ENCODE measurements around the gene SMARCC1. TPM values are rescaled to one million over a fixed set of nuclear protein-coding genes. Genes with fewer than 3 reads are reported as not detected.

The SMARCC1 gene
- total RNA-seq, 6 donors from 2014 or later: 33.1 to 58.2 (median 49.4) TPM

DNA sequence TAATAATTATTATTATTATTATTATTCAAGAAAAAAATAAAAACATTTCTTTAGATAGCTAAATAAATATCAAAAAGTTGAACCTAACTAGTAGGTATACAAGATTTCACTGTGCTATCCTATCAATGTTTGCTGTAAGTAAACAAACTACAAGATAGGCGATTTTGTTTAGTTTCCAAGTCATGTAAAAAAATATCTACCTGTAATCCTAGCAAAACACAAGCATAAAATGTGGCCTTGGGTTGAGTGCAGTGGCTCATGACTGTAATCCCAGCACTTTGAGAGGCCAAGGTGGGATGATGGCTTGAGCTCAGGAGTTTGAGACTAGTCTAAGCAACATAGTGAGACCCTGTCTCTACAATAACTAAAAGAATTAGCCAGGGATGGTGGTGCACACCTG lies 131.4 kb downstream of the SMARCC1 start:
- no peak for DNase-seq
- Histone ChIP-seq H3K36me3 (peaks cover 0 to 9% (median 2%) of the 10 kb centered on the region in 4 donors), H3K27me3 (no peaks in the 10 kb centered on the region), H3K4me3 (no peak overlapping the region), H3K27ac (no peak overlapping the region), H3K9me3 (no peaks in the 10 kb centered on the region), H3K4me1 (peaks cover 0 to 12% (median 0%) of the 10 kb centered on the region in 4 donors)
- WGBS, 2 donors: 66 to 75% methylated on average over 1 of the region's 1 CpG
- ATAC-seq (ENCODE audit: low FRiP score in 2 of 2): no peak
- TF ChIP-seq POLR2AphosphoS5 (IDR thresholded peaks at IDR 0.05): no peak
- no peak for TF ChIP-seq POLR2A (IDR thresholded peaks at IDR 0.05)
- TF ChIP-seq, protein P1, sequence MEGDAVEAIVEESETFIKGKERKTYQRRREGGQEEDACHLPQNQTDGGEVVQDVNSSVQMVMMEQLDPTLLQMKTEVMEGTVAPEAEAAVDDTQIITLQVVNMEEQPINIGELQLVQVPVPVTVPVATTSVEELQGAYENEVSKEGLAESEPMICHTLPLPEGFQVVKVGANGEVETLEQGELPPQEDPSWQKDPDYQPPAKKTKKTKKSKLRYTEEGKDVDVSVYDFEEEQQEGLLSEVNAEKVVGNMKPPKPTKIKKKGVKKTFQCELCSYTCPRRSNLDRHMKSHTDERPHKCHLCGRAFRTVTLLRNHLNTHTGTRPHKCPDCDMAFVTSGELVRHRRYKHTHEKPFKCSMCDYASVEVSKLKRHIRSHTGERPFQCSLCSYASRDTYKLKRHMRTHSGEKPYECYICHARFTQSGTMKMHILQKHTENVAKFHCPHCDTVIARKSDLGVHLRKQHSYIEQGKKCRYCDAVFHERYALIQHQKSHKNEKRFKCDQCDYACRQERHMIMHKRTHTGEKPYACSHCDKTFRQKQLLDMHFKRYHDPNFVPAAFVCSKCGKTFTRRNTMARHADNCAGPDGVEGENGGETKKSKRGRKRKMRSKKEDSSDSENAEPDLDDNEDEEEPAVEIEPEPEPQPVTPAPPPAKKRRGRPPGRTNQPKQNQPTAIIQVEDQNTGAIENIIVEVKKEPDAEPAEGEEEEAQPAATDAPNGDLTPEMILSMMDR (IDR thresholded peaks at IDR 0.05): no peak
- TF ChIP-seq EP300 (IDR thresholded peaks at IDR 0.05): no peak

DNA sequence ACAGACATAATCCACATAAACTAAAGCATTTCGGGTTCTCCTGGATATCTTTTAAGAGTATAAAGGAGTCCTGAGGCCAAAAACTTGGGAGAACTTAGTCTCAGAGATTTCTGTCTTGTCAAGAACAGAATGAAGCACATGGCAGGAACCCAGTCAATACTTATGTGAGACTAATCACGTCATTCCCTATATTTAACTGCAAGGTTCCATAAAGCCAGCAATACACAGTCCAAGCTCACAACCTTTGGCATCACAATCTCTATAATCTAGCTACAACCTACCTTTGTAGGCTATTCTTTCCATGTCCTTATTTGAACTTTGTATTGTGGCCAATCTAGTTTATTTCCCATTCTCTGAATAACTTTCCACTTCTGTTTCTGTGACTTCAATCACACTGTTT lies 134.1 kb downstream of the SMARCC1 start:
- Histone ChIP-seq H3K36me3 (peaks cover 0 to 11% (median 4%) of the 10 kb centered on the region in 4 donors), H3K27ac (no peak overlapping the region), H3K4me3 (no peak overlapping the region), H3K4me1 (peaks cover 0 to 12% (median 0%) of the 10 kb centered on the region in 4 donors), H3K9me3 (no peaks in the 10 kb centered on the region), H3K27me3 (no peaks in the 10 kb centered on the region)
- TF ChIP-seq, protein P1 (IDR thresholded peaks at IDR 0.05): no peak
- TF ChIP-seq POLR2A (IDR thresholded peaks at IDR 0.05): no peak
- TF ChIP-seq POLR2AphosphoS5 (IDR thresholded peaks at IDR 0.05): no peak
- no peak for TF ChIP-seq EP300 (IDR thresholded peaks at IDR 0.05)
- DNase-seq: no peak
- no peak for ATAC-seq (ENCODE audit: low FRiP score in 2 of 2)
- WGBS, 2 donors: 71 to 84% methylated on average over 2 of the region's 2 CpGs

DNA sequence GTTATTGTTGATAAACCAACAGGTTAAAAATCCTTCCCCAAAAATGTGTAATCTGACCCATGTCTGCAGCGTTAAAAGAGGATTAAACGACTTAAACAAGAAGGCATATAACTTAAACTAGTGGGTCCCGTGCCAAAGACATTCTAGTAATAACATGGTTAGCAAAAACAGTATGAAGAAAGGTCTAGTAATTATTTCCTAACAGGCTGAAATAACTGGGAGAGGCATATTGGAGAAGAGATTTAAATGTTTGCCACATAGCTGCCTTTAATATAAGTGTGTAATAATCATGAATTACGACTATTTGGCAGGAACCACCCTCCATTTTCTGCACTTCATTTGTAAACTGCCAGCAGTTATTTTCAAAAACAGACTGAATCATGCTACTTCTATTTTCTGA lies 135.3 kb downstream of the SMARCC1 start:
- no peak for ATAC-seq (ENCODE audit: low FRiP score in 2 of 2)
- Histone ChIP-seq H3K27ac (no peak overlapping the region), H3K4me3 (no peak overlapping the region), H3K4me1 (peaks cover 0 to 12% (median 0%) of the 10 kb centered on the region in 4 donors), H3K27me3 (no peaks in the 10 kb centered on the region), H3K36me3 (peaks cover 0 to 19% (median 6%) of the 10 kb centered on the region in 4 donors), H3K9me3 (no peaks in the 10 kb centered on the region)
- no peak for TF ChIP-seq EP300 (IDR thresholded peaks at IDR 0.05)
- TF ChIP-seq, protein P1 (IDR thresholded peaks at IDR 0.05): no peak
- TF ChIP-seq POLR2A (IDR thresholded peaks at IDR 0.05): no peak
- TF ChIP-seq POLR2AphosphoS5 (IDR thresholded peaks at IDR 0.05): no peak
- no peak for DNase-seq
- WGBS, 2 donors: 53 to 65% methylated on average over 4 of the region's 4 CpGs

DNA sequence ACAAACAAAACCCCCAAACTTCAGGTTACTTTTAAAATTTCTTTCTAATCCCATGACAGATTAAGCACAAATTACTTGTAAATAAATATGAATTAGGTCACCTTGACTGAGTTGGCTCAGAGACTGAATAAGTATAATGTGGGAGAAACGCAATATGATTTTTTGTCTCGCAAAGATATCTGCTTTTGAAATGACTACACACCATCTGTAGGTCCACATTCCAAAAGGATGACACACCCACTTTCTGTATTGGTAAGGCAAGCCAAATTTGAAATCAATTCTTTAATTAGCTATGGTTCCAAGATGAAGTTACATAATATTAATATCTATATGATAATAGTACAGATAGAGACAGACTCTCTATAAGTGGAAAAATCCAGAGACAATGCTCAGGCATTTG lies 136.1 kb downstream of the SMARCC1 start:
- WGBS, 2 donors: 80 to 87% methylated on average over 2 of the region's 2 CpGs

More for the DNA sequence above, 136.1 kb downstream of the SMARCC1 start:
- Histone ChIP-seq H3K27me3 (no peaks in the 10 kb centered on the region), H3K36me3 (peaks cover 0 to 23% (median 7%) of the 10 kb centered on the region in 4 donors), H3K9me3 (no peaks in the 10 kb centered on the region), H3K4me3 (no peak overlapping the region), H3K27ac (no peak overlapping the region), H3K4me1 (peaks cover 0 to 12% (median 0%) of the 10 kb centered on the region in 4 donors)
- TF ChIP-seq, protein P1 (IDR thresholded peaks at IDR 0.05): no peak
- TF ChIP-seq POLR2AphosphoS5 (IDR thresholded peaks at IDR 0.05) (no peak), POLR2A (IDR thresholded peaks at IDR 0.05) (no peak), EP300 (IDR thresholded peaks at IDR 0.05) (no peak)
- DNase-seq: no peak
- ATAC-seq (ENCODE audit: low FRiP score in 2 of 2): no peak

Data from upper lobe of left lung (tissue), 6 donors.